DMS 273 (cell line): ENCODE data around the gene EGFL8.
"Not testable (repeated sequence)": the region's sequence is repeated elsewhere in the genome, so short reads cannot be mapped to it uniquely, and the experiment has no call there.

Source experiments
- DNase-seq: peaks from one replicate; lab custom pipeline; 2025; ENCODE audit not compliant: unreplicated experiment; lab: John Stamatoyannopoulos, UW

EGFL8 gene

GRCh38 chr6:32194825-32195651 lies 30.6 kb downstream of the EGFL8 start:
- DNase-seq, result peak; percentile 75

GRCh38 chr6:32195652-32195901 lies 31.2 kb downstream of the EGFL8 start:
- peak; percentile 100 for DNase-seq

GRCh38 chr6:32195902-32196681 lies 31.7 kb downstream of the EGFL8 start:
- DNase-seq, result peak; percentile 82

- no peak for DNase-seq
Observed at GRCh38 chr6:32196682-32197616, 32.6 kb downstream of the EGFL8 start.

GRCh38 chr6:32198345-32198696 lies 33.9 kb downstream of the EGFL8 start:
- DNase-seq, result no peak

- no peak for DNase-seq
Observed at GRCh38 chr6:32198866-32199265, 34.5 kb downstream of the EGFL8 start.

GRCh38 chr6:32200711-32201475 lies 36.5 kb downstream of the EGFL8 start:
- no peak for DNase-seq

- no peak for DNase-seq
Observed at GRCh38 chr6:32202186-32202585, 37.8 kb downstream of the EGFL8 start.

- DNase-seq, result no peak
Observed at GRCh38 chr6:32203426-32204267, 39.3 kb downstream of the EGFL8 start.

- DNase-seq, result no peak
Observed at GRCh38 chr6:32204268-32204715, 39.9 kb downstream of the EGFL8 start.

- no peak for DNase-seq
Observed at GRCh38 chr6:32208996-32209395, 44.6 kb downstream of the EGFL8 start.

- no peak for DNase-seq
Observed at GRCh38 chr6:32210191-32210601, 45.8 kb downstream of the EGFL8 start.

GRCh38 chr6:32211432-32211831 lies 47.0 kb downstream of the EGFL8 start:
- not testable (repeated sequence) for DNase-seq

GRCh38 chr6:32212076-32212760 lies 47.8 kb downstream of the EGFL8 start:
- no peak for DNase-seq

- DNase-seq, result no peak
Observed at GRCh38 chr6:32213649-32214048, 49.3 kb downstream of the EGFL8 start.

GRCh38 chr6:32214126-32214525 lies 49.7 kb downstream of the EGFL8 start:
- no peak for DNase-seq

- no peak for DNase-seq
Observed at GRCh38 chr6:32215617-32216016, 51.2 kb downstream of the EGFL8 start.

- DNase-seq, result no peak
Observed at GRCh38 chr6:32216285-32216684, 51.9 kb downstream of the EGFL8 start.

- DNase-seq, result no peak
Observed at GRCh38 chr6:32216998-32217397, 52.6 kb downstream of the EGFL8 start.
